Measurements from ENCODE around the gene TMEM39B.
"Not testable (repeated sequence)": the region's sequence is repeated elsewhere in the genome, so short reads cannot be mapped to it uniquely, and the experiment has no call there.

TMEM39B gene

DNA sequence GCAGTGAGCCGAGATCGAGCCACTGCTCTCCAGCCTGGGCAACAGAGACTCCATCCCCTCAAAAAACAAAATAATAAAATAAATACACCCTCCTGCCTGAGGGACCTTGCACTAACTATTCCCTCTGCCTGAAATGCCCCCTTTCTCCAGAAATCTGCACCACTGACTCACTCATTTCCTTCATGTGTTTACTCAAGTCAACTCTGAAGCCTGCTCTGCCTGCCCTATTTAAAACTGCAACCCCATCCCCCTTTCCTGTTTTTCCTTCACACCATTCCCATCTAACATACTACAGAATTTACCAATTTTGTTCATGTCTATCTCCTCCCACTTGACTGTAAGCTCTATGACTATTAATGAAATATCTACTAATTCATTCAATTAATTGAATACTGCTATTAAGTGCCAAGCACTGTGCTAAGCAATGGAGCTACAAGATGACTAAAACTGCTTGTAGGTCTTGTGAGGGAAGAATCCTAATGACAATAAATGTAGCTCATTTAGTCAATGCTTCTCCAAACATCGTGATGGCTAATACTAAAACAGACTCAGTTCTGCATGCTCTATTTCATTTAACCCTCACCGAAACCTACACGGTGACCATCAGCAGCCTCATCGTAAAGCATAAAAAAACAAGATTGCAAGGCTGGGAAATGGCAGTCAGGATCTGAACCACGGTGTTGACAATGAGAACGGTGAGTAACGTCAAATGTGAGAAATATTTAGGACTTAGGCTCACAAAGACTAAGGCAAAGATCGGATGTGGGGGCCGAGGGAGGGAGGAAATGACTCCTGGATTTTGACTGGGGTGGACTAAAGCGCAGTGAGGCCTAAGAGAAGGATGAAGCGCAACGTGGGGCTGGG is 749 bp upstream of the TMEM39B start:
- peak; percentile 38 for DNase-seq

- DNase-seq = no peak
These were observed 825 bp downstream of the TMEM39B start for GRCh38 chr1:32073299-32074229.

- DNase-seq = no peak
These were observed 2.1 kb downstream of the TMEM39B start for GRCh38 chr1:32074841-32075240.

DNA sequence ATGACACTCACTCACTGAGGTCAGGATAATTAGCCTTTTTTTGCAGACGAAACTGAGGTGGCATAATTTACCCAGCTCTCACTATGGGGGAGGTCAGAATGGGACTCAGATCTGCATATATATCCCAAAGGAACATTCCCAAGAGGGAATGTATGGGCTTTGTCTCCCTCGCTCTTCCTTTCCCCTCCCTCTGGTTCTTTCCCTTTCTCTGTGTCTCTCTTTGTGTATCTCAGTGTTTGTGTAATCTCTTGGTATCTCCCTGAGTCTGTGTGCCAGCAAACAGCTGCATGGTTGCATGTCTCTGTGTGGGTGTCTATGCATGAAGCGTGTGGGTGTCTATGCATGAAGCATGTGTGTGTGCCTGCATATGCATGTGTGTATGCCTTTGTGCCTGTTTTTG is 4.7 kb downstream of the TMEM39B start:
- DNase-seq = no peak

DNA sequence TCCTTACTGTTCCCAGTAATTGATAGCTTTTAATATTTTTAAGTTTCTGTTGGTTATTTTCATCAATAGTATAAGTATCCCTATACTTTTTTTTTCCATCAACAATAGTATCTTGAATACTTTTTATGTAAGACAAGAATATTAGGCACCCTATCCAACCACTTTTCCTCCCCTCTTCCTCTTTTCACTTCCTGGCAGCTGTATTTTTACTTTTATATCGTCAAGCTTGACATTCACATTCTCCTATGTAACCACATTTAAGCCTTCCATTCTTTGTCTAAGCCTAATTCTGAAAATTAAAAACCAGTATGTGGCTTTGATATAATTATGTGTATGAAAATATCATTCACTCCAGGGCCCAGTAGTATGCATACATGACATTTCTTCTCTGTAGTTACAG is 9.3 kb downstream of the TMEM39B start:
- DNase-seq = no peak

DNA sequence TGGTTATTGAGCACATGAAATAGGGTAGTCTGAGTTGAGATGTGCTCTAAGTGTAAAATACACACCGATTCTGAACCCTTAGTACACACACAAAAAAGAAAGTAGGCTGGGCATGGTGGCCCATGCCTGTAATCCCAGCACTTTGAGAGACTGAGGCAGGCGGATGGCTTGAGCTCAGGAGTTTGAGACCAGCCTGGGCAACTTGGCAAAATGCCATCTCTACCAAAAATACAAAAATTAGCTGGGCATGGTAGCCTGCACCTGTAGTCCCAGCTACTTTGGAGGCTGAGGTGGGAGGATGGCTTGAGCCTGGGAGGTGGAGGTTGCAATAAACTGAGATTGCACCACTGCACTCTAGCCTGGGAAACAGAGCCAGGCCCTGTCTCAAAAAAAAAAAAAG is 13.6 kb downstream of the TMEM39B start:
- not testable (repeated sequence) for DNase-seq

DNA sequence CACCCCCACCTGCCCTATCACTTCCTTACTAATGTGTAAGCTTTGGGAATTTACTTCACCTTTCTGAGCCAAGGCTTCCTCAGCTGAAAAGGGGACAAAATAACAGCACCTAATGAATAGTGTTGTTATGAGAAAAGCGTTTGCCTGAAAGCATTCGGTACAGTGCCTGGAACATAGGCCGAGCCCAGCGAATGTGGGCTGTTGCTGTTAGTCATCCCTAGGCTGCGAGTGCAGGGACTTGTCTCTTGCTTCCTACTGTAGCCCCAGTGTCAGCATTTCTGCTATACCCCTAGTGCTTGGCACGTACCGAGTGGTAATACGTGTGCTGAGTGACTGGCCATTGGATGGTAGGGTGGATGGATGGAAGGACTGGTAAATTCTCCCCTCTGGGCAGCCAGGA is 18.4 kb downstream of the TMEM39B start:
- DNase-seq = no peak

DNA sequence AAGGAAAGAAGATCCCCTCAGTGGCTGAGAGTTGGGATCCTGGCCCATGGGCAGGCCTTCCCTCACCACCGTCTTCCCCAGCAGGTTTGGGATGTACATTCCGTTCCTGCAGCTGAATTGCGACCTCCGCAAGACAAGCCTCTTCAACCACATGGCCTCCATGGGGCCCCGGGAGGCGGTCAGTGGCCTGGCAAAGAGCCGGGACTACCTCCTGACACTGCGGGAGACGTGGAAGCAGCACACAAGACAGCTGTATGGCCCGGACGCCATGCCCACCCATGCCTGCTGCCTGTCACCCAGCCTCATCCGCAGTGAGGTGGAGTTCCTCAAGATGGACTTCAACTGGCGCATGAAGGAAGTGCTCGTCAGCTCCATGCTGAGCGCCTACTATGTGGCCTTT is 18.9 kb downstream of the TMEM39B start:
- DNase-seq = no peak

GRCh38 chr1:32094746-32095521 is 22.2 kb downstream of the TMEM39B start:
- no peak for DNase-seq

DNA sequence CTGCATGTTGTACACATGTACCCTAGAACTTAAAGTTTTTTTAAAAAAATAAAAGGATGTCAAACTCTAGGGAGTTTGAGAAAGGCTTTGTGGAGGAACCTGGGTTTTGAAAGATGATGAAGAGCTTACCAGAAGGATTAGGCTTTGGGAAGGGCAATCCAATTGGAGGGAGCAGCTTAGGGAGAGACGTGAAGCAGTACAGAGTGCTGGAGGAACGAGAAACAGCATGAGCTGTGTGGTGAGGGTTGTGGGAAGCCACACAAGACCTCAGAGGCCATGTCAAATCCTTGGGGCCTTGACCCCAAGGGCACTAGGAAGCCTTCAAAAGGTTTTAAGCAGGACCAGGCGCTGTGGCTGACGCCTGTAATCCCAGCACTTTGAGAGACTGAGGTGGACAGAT is 26.7 kb downstream of the TMEM39B start:
- DNase-seq = no peak

DNA sequence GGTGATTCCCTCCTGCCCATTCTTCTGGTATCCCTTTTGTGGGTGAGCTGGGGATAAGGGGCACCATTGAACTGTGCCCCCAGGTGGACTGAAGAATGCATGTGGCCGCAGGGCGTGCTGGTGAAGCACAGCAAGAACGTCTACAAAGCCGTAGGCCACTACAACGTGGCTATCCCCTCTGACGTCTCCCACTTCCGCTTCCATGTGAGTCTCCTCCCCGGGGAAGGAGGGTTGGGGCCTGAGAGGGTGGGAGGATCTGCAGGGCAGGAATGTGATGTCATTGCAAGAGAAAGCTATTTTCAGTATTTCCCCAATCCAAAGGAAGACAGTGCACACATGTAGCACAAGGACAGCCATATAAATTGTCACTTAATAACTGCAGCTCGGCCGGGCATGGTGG is 27.6 kb downstream of the TMEM39B start:
- no peak for DNase-seq

DNA sequence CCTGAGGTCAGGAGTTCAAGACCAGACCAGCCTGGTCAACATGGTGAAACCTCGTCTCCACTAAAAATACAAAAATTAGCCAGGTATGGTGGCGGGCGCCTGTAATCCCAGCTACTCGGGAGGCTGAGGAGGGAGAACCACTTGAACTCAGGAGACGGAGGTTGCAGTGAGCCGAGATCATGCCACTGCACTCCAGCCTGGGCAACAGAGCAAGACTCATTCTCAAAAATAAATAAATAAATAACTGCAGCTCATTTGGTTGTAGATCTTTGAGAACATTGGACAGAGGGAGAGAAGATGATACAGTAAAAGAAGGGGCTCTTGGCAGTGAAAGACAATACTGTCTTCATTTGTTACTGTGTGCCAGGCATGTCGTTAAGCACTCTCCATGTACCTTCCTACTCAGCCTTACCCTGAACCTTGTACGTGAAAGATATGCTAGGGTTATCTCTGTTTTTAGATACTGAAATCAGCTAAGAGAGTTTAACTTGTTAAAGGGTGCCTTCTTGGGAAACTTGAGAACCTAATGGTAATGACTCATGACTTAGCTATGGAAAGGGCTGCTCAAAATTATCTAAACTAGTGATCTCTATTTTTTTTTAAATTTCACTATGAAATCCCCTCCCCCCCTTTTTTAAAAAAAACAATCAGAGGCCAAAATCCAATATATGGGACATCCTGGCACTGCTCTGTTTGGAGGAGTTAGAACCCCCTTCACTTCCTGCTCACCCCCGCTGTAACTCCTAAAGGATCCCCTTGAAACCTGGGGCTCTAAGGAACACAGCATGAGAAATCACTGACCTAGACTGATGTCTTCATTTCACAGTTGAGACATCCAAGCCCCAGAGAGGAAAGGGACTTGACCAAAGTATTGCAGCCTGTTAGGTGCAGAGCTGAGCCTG is 28.3 kb downstream of the TMEM39B start:
- DNase-seq = no peak

DNA sequence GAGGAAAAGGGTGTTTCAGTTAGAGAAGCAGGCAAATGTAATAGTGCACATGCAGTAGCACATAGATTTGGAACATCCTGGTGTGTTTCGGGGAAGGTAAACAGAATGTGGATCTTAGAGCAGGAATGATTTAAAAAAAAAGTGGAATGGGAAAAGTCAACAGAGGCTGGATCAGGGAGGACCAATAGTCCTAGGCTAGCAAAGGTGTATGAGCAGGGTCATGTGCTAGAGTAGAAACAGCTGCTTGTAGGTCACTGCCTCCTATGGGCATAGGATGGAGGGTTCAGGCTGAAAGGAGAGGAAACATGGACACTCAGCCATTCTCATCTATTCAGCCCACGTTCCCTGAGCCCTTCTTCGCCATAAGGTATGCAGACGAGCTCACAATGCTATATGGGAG is 31.4 kb downstream of the TMEM39B start:
- DNase-seq = no peak

DNA sequence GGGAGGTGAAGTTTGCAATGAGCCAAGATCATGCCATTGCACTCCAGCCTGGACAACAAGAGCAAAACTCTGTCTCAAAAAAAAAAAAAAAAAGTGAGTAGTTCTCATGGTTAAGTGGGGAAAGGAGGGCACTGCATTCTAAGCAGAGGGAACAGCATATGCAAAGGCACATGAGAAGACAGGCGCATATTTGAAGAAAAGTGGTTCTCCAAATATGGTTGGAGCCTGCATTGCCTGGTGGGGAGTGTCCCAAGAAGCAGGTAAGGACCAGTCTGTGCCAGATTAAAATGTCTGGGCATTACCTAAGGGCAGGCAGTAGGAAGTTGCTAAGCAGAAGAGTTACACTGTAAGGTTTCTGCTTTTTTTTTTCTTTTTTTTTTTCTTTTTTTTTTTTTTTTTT is 32.6 kb downstream of the TMEM39B start:
- no peak for DNase-seq

DNA sequence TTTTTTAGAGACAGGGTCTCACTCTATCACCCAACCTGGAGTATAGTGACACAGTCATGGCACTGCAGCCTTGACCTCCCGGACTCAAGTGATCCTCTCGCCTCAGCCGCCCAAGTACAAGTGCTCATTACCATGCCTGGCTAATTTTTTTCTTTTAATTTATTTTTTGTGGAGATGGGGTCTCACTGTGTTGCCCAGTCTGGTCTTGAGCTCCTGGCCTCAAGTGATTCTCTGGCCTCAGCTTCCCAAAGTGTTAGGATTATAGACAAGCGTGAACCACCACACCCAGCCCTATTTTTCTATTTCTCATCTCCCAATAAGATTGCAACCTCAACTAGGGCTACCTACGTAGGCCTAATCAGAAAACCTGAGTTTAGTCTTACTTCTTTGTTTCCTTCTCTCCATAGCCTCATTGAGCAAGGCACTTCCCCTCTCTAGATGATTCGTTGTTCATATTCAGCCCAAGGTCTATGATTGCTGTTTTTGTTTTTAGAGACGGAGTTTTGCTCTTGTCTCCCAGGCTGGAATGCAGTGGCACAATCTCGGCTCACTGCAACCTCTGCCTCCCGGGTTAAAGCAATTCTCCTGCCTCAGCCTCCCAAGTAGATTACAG is 34.0 kb downstream of the TMEM39B start:
- no peak for DNase-seq

GRCh38 chr1:32107742-32108661 is 35.3 kb downstream of the TMEM39B start, which contains the start of gene KPNA6:
Gene KPNA6, plus strand, starts transcription at chr1:32108056. Its CDS starts 75 bp downstream, at chr1:32108131.
- DNase-seq = peak; percentile 96

GRCh38 chr1:32111040-32111623 is 38.4 kb downstream of the TMEM39B start:
- DNase-seq = no peak

- no peak for DNase-seq
These were observed 39.0 kb downstream of the TMEM39B start for GRCh38 chr1:32111789-32112188.

- no peak for DNase-seq
These were observed 40.2 kb downstream of the TMEM39B start for GRCh38 chr1:32112806-32113375.
